ENCODE data around the gene TTLL12.
A peak's percentile ranks its signal among the peaks of the same experiment; 100 is the strongest.

The TTLL12 gene

GRCh38 chr22:43199541-43199940 is 12.6 kb upstream of the TTLL12 start:
- no peak for DNase-seq (ENCODE audit: low read depth in 2 of 2)

- DNase-seq (ENCODE audit: low read depth in 2 of 2): no peak
These were observed 12.0 kb upstream of the TTLL12 start for GRCh38 chr22:43198936-43199335.

DNA sequence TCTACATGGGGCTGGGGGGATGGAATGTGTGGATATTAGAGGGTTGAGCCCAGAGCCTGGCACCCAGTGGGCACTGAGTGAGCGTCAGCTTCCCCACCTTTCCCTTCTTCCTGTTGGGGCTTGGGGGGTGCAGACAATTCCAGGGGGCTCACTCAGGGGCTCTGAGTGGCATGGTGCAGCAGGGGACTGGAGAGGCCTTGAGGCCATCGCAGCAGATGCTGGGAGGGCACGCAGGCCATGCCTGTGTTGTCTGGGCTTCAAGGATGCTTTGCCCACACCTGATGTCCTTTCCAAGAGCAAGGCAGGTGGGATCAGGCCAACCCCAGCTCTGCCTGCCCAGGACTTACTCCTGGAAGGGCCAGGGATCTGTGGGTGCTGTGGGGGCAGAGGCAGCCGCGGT is 11.2 kb upstream of the TTLL12 start:
- DNase-seq (ENCODE audit: low read depth in 2 of 2): no peak

- DNase-seq (ENCODE audit: low read depth in 2 of 2): no peak
These were observed 10.5 kb upstream of the TTLL12 start for GRCh38 chr22:43197271-43197941.

- DNase-seq (ENCODE audit: low read depth in 2 of 2): no peak
These were observed 4.9 kb upstream of the TTLL12 start for GRCh38 chr22:43191831-43192230.

GRCh38 chr22:43188829-43189545 is 2.1 kb upstream of the TTLL12 start:
- DNase-seq (ENCODE audit: low read depth in 2 of 2): no peak

GRCh38 chr22:43187171-43188099 is 501 bp upstream of the TTLL12 start:
- DNase-seq (ENCODE audit: low read depth in 2 of 2): peak; percentile 89 to 94

DNA sequence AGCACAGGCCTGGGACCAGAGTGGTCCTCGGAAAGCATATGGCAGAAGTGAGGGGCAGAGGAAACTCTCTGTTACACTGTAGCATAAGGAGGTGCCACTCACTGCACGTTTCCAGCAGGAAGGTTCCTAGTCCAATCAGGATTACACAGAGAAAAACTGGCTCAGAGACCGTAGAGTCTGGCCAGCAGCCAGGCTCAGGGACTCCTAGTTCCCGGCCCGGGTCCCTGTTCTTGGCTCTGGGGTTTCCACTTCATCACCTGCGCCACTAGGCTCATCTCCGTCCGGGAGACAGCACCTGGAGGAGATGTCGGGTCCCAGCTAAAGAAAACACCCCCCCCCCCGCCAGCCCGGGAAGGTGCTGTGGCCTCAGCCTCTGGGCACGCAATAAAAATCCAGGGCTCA is 1.1 kb downstream of the TTLL12 start:
- no peak for DNase-seq (ENCODE audit: low read depth in 2 of 2)

DNA sequence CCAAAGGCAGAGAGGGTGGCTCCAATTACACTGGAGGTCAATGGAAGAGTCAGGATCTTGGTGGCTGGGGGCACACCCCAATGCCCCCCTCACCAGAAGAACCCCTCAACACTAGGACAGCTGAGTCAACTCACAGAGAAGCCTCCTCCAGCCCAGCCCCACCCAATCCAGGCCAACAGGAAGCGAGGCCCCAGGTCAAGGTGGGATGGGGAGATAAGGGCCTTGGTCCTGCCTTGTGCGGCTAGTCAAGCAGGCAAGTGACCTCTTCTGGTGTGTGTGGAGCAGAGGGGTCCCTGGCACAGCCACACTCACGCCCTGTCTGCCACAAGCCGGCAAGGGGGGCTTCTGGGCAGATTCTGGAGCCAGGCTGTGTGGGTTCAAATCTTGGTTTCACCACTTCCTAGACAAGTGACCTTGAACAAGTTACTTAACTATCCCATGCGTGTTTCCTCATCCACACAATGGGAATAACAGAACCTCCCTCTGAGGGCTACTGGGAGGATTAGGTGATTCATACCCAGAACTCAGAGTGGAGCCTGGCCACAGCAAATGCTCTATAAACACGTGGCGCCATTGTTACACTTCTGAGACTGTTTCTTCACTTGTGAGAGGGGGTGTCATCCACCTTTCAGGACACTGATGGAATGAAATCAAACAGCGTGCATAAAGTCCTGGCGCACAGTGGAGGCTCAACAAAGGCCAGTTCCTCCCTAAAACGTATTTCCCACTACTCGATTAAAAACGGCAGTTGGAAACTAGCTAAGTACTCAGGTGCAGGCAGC is 3.2 kb downstream of the TTLL12 start:
- no peak for DNase-seq (ENCODE audit: low read depth in 2 of 2)

DNA sequence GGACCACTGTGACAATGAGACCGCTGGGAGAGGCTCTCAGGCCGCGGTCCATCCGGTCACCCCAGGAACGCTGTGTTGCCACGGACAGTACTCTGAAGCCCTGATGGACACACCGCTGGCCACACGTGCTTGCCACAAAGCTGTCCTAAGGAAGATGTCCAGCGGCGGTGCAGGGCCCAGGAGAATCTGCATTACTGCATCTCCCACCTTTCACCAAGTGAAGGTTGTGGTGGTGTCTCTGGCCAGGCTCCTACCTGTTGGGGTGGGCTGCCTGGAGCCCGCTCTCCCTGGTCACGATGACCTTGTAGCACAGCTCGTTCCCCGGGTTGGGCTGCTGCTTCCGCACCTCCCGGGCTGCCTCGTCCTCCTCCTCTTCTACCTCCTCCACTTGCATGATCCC is 4.2 kb downstream of the TTLL12 start:
- no peak for DNase-seq (ENCODE audit: low read depth in 2 of 2)

DNA sequence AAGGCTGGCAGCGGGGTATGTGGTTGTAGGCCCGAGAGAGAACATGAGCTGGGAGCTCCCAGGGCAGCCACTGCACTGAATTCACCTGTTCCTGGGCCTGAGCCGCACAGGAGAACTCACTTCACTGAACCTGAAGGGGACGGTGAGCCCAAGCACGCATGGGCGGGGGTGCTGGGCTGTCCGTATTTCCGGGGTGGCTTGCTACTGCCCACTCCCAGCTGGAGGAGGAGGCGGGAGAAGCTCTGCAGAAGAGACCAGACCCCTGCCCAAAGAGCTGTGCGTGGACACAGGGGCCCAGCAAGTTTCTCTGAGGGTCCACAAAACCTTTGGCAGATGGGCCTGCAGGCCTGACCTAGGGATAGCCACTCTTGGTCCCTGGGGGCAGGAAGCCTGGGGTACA is 4.8 kb downstream of the TTLL12 start:
- DNase-seq (ENCODE audit: low read depth in 2 of 2): no peak

DNA sequence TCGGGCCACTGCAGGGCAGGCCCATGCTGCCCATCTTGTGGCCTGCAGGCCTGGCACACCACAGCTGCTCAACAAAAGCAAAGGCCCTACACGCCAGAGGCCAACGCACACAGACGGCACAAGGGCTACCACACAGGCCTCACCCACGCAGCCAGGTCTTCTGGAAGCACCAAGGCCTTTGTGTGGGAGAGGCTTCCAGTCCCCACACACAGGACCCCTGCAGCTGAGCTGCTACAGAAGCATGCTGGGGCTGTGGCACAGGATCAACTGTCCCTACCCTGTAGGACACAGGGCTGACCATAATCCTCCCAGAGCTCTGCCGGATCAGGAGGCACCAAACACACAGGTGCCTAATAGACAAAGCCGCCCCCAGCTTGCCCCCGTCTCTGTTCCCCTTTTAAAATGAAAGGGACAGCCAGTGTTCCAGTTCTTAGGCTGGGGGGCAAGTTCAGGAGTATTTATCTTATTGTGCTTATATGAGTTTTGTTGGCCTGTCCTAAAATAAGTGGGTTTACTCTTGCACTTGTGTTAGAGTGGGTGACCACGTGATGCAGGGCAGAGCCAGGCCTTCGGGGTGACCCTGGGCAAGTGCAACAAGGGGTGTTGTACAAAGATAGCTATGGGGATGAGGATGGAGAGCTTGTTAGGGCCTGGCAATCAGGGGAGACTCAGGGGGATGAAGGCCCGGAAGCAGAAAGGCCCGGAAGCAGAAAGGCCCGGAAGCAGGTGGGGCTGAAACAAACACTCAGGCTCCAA is 5.4 kb downstream of the TTLL12 start:
- DNase-seq (ENCODE audit: low read depth in 2 of 2): no peak

DNA sequence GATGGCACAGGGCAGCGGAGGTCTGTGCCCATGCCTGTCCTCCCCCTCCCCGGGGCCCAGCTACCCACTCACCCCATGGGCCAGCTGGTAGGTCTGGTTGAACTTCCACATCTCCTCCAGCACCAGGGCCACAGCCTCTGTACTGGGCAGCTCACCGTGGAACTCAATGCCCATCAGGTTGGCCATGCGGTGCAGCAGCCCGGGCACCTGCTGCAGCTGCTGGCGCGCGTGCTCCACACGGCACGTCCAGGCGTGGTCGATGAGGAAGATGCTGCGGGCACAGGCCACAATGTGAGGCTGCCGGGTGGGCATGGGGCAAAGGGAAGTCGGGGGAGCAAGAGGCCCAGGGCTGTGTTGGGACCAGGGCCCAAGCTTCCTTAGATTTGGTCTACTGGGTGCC is 6.3 kb downstream of the TTLL12 start:
- no peak for DNase-seq (ENCODE audit: low read depth in 2 of 2)

GRCh38 chr22:43179911-43180195 is 7.1 kb downstream of the TTLL12 start:
- DNase-seq (ENCODE audit: low read depth in 2 of 2): no peak

- no peak for DNase-seq (ENCODE audit: low read depth in 2 of 2)
These were observed 7.6 kb downstream of the TTLL12 start for GRCh38 chr22:43179146-43179910.

DNA sequence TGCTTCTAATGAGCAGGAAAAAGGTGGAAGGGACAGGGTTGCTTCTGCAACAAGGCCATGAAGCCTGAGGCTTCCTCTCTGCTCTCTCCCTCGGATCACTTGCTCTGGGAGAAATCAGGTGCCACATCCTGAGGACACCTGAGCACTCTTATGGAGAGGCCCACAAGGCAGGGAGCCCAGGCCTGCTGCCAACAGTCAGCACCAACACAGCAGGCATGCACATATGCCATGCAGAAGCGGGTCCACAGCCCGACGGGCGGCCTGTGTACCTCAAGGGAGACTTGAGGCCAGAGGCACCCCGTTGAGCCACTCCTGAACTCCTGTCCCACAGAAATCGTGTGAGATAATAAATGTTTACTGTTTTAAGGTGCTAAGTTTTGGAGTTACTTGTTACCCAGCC is 9.5 kb downstream of the TTLL12 start:
- DNase-seq (ENCODE audit: low read depth in 2 of 2): no peak

DNA sequence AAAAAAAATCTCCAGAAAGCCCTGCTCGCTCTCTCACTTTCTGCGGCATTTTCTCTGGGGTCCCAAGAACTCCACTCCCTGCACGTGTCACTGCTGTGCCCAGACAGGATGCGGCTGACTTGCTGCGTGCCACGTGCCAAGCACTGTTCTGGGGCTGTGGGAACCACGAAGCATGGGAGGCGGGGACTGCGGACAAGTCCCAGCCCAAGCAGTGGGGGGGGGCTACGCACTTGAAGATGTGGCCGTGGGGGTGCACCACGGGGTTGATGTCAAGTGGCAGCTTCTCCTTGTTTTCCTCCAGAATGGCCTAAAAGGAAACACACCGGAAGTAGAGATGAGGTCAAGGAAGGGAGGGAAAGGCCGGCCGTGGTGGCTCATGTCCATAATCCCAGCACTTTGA is 10.8 kb downstream of the TTLL12 start:
- no peak for DNase-seq (ENCODE audit: low read depth in 2 of 2)

DNA sequence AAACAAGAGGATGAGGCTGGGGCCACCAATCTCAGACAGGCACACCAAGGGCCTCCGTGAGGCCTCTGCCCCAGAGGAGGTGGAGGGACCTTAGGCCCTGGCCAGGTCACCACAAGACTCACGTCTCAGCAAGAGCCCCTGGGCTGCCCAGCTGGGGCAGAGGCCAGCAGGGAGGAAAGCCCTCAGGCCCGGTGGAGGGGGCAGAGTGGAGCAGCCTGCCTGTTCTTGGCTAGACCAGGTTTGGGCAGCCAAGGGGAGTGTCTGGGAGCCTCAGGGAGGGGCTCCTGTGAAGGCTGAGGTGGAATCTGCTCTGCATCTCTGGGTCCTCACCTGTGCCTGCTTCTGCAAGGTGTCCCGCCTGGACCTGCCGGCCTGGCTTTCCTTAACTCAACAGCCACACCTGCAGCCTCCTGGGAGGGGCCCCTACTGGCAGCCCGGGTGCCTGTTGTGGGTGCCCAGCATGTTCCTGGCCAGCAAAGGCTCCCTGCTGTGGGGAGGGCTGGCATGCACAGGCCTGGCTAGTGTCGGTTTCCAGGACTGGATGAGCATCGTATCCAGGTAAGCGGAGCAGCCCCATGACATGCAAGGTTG is 11.9 kb downstream of the TTLL12 start:
- no peak for DNase-seq (ENCODE audit: low read depth in 2 of 2)

GRCh38 chr22:43173976-43174720 is 12.8 kb downstream of the TTLL12 start:
- DNase-seq (ENCODE audit: low read depth in 2 of 2): no peak

All from activated CD8-positive, alpha-beta memory T cell treated with anti-CD3 and anti-CD28 coated beads for 4 hours (primary cell).